GM12873 (cell line): ENCODE results near the gene DOCK4.

Source experiments
- CTCF ChIP-seq: IDR thresholded peaks from 2 replicates; pipeline ENCODE4 v1.5.1; 2012; ENCODE audit warnings: low read depth, mild to moderate bottlenecking, moderate library complexity, low read length, control low read depth; ENCODE audit not compliant: insufficient read depth; ENCODE audit errors: missing control alignments

Gene DOCK4

DNA sequence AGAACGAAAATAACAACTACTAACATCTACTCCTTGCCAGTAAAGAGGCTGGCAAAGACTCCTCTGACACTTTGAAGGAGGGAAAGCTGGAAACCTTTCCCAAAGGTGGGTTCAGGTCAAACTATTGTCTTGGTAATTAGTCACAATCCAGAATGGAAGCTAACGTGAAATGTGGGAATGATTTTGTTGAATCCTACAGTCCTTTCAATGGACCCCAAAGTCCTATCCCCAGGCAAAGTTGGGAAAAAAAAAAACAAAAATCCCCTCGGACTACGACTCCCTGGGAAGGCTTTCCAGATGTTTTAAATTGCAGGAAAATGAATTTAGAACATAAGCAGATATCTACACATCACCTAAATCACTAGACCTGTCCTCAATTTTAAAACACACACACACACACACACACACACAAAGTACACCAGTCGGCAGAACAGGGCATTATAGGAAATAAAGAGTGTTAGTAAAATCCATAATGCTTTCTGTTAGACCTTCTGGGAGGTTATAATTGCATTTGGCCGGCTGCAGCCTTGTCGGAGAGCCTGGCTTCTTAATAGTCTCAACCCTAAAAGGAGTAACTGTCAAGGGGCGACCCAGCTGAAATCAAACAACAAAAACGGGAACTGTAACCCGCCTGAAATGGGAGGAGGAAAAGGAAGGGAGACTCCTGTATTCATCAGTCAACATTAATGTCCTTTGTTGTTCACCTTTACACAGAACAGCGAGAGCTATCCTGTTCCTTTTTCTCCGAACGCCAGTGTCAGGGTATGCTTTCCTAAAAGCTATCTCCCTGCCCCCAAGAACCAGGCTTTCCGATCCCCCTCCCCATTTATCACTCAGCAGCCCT, 1.5 kb downstream of the DOCK4 start:
- TF ChIP-seq CTCF: no peak

DNA sequence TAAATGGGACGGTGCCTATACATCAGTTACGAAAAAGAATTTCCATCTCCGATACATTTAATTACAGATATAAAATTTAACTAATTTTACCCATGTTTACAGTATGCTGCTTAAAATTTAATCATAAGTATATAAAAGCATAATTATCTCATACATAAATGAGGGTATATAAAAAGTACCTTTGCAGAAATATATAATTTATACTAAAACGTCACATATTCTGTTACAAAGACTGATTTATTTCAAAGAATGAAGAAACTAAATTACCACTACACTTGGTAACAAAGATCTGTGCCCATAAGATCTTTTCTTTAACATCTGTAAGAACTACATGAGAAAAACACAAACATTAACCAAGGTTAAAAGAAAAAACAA, 2.8 kb downstream of the DOCK4 start:
- TF ChIP-seq CTCF: no peak

DNA sequence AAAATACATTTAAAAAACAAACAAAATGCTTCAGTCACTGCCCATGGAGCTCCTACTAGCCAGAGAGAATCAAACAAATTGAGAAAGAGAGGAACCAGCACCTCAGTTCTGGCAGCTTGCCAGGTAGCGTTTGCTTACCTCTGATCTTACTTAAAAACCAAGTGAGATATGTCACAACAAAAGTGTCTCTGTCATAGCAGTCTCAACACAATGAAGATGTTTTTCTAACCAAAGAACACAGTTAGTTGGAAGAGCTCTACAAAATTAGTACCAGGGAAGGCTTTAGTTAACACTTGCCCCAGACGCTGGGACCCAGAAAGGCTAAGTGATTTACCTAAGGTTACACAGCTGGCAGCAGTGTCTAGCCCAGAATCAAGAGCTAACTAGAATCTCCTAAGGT, 3.4 kb downstream of the DOCK4 start:
- TF ChIP-seq CTCF: no peak

DNA sequence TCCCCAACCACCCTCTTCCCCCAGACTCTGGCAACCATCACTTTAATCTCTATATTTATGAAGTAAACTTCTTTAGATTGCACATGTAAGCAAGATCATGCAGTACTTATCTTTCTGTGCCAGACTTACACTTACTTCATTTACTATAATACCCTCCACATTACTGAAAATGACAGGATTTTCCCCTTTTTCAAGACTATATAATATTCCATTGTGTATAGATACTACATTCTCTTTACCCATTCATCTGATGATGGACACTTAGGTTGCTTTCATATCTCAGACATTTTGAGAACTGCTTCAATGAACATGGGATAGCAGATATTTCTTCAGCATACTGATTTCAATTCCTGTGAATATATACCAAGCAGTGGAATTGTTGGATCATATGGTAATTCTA, 4.4 kb downstream of the DOCK4 start:
- no peak for TF ChIP-seq CTCF

DNA sequence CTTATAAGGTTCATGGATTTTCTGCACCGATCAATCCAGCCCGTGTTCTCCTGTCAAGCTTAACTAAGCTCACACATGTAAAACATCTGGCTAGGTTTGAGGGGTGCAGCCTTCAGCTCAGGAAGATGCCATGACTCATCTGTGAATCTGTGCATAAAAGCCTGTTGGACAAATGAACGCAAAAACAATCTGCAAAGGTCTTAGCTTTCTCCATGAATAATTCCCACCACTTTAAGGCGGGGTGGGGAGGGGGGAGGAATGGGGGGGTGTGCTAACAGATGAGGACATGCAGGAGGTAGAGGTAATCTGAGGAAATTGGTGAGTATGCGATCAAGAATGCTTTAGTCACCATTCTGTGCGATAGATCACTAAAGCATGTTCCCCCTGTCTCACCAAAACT, 4.8 kb downstream of the DOCK4 start:
- TF ChIP-seq CTCF: no peak

- TF ChIP-seq CTCF: no peak
These were observed 6.5 kb downstream of the DOCK4 start for GRCh38 chr7:112199672-112200071.

DNA sequence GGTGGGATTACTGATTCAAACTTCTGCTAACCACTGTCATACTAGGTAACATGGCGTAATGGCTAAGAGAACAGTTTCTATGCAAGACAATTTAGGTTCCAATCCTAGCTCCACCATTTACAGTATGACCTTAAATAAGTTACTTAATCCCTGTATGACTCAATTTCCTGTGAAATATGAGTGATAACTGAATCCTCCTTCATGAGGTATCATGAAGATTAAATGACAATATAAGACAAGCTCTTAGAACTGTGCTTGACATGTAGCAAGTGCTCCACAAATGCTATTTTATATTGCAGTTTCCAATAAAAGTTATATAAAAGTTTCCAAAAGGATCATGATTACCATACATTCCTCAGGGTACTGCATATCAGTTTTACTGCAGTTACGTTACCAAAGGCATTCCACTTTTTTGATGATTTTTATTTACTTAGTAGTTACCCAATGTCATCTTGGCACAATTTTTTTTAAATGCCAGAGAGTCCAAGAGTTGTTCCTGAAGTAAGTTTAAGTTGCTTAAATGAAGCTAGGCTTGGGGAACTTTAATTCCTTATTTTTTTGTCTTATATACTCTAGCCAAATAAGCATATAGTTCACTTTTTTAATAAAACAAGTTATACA, 7.1 kb downstream of the DOCK4 start:
- TF ChIP-seq CTCF: no peak
